ENCODE measurements around the gene PDZD4.

DNA sequence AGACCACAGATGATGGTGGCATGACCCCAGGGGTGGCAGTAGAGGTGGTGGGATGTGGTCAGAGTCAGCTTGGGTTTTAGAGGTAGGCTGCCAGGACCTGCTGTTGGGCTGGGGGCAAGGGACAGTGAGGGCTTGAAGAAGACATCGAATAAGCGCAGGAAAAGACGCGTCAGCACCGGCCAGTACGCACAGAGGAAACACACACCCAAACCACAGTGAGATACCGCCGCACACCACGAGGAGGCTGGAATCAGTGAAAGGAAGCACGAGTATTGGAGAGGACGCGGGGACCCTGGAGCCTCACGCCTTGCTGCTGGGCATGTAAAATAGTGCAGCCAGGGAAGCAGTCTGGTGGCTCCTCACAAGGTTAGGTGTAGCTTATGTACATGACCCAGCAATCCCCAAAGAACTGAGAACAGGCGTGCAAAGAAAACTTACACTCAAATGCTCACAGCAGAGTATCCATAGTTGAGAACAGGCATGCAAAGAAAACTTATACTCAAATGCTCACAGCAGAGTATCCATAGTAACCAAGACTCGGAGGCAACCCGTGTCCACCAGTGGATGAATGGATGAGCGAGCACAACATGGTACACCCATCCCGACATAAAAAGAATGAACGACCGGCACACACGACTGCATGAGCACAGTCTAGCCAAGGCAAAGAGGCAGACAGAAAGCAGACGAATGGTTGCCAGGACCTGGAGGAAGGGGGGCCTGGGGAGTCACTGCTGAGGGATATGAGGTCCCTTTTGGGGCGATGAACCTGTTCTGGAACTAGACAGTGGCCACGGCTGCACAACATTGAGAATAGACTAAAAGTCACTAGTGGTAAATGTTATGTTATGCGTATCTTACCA, 13.3 kb downstream of the PDZD4 start:
- TF ChIP-seq, protein P1, sequence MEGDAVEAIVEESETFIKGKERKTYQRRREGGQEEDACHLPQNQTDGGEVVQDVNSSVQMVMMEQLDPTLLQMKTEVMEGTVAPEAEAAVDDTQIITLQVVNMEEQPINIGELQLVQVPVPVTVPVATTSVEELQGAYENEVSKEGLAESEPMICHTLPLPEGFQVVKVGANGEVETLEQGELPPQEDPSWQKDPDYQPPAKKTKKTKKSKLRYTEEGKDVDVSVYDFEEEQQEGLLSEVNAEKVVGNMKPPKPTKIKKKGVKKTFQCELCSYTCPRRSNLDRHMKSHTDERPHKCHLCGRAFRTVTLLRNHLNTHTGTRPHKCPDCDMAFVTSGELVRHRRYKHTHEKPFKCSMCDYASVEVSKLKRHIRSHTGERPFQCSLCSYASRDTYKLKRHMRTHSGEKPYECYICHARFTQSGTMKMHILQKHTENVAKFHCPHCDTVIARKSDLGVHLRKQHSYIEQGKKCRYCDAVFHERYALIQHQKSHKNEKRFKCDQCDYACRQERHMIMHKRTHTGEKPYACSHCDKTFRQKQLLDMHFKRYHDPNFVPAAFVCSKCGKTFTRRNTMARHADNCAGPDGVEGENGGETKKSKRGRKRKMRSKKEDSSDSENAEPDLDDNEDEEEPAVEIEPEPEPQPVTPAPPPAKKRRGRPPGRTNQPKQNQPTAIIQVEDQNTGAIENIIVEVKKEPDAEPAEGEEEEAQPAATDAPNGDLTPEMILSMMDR (IDR thresholded peaks at IDR 0.05): no peak
- no peak for TF ChIP-seq POLR2A (IDR thresholded peaks at IDR 0.05)

Measured in stomach (tissue), 4 donors.